ENCODE results near the gene EID2B.

Gene EID2B

DNA sequence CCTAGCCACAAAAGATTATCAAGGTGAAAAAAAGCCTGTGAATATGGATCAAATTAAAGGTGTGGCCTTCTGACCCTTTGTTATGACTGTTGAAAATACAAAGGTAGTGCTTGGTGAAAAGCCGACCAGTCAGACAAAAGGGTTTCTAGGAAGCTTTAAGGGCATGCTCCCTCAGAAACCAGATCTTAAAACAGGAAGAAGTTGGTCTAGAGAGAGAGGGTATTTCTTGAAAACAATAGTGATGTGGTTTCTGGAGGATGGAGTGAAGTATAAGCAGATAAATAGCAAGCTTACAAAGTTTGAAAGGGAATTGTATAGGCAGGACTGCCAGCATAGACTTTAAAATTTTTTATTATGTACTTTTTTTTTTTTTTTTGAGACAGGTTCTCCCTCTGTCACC, 12.3 kb upstream of the EID2B start:
- DNase-seq (ENCODE audit: low read depth): no peak
- no peak for TF ChIP-seq CTCF (IDR thresholded peaks at IDR 0.05; ENCODE audit: control insufficient read depth, insufficient read depth, low read depth, low read length, missing control alignments)
- H3K4me3 ChIP-seq (ENCODE audit: control insufficient read depth, low read depth, low read length): no peak overlapping the region

DNA sequence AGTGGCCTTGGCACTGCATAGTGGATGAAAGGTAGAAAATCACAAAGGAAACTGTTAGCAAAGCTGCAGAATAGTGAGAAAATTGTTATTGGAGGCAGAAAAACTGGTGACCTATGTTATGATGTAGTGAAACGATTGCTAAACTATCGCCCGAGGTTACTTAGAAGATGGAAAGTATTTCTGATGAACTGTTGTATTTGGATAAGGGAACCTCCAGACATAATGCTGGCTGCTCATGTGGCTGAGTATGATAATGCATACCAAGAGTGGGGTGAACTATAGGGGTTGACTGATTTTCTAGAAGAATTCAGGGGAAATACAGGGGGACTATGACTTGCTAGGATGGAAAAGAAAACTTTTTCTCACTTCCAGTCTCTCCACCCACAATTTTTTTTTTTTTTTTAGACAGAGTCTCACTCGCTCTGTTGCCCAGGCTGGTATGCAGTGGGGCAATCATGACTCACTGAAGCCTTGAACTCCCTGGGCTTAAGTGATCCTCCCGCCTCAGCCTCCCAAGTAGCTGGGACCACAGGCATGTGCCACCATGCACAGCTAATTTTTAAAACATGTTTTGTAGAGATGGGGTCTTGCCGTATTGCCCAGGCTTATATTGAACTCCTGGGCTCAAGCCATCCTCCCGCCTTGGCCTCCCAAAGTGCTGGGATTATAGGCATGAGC, 11.7 kb upstream of the EID2B start:
- no peak for TF ChIP-seq CTCF (IDR thresholded peaks at IDR 0.05; ENCODE audit: control insufficient read depth, insufficient read depth, low read depth, low read length, missing control alignments)
- no peak overlapping the region for H3K4me3 ChIP-seq (ENCODE audit: control insufficient read depth, low read depth, low read length)
- DNase-seq (ENCODE audit: low read depth): no peak

- TF ChIP-seq CTCF (IDR thresholded peaks at IDR 0.05; ENCODE audit: control insufficient read depth, insufficient read depth, low read depth, low read length, missing control alignments): no peak
- no peak overlapping the region for H3K4me3 ChIP-seq (ENCODE audit: control insufficient read depth, low read depth, low read length)
- no peak for DNase-seq (ENCODE audit: low read depth)
Observed at GRCh38 chr19:39543477-39543857, 10.8 kb upstream of the EID2B start.

DNA sequence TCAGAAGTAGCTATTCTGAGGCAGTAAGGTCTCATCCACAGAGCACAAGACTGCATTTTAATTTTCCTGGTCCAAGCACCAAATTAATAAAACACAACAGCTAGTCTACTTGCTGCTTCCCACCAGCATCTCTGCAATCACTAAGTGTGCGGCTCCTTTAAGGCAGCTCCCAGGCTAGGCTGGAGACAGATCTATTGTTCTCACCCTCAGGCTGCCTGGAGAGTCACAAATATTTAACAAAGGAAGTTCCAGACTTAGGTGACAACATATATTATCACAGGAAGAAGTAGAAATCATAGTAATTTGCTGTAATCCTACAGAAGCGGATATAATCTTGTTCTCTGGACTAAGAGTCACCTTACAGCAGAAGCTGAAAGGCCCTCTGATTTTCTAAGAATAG, 9.6 kb upstream of the EID2B start:
- no peak for TF ChIP-seq CTCF (IDR thresholded peaks at IDR 0.05; ENCODE audit: control insufficient read depth, insufficient read depth, low read depth, low read length, missing control alignments)
- no peak for DNase-seq (ENCODE audit: low read depth)
- no peak overlapping the region for H3K4me3 ChIP-seq (ENCODE audit: control insufficient read depth, low read depth, low read length)

DNA sequence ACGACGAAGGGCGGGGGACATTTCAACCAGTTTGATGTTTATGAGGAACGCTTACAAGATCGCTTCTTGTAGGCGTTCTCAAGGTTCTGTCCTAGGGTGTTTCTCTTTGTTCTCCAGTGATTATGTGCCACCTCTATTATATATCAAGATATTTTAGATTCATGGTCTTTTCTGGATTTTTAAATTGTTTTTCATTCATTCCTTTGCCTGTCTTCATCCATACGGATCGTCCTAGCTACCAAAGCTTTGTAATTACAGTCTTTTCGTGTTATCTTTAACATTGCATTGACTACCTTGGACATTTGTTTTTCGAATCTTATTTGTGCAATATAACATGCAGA, 7.7 kb upstream of the EID2B start:
- no peak for TF ChIP-seq CTCF (IDR thresholded peaks at IDR 0.05; ENCODE audit: control insufficient read depth, insufficient read depth, low read depth, low read length, missing control alignments)
- no peak overlapping the region for H3K4me3 ChIP-seq (ENCODE audit: control insufficient read depth, low read depth, low read length)

GRCh38 chr19:39539518-39540332, 7.1 kb upstream of the EID2B start, which contains the start of gene EID2:
Gene EID2 (minus strand): TSS chr19:39540161. CDS start chr19:39540079, 82 bp downstream.
- peak within 1 kb of the TSS; percentile 59 for H3K4me3 ChIP-seq (ENCODE audit: control insufficient read depth, low read depth, low read length)
- peak; percentile 86 for TF ChIP-seq CTCF (IDR thresholded peaks at IDR 0.05; ENCODE audit: control insufficient read depth, insufficient read depth, low read depth, low read length, missing control alignments)
- DNase-seq (ENCODE audit: low read depth): peak; percentile 78

More for the DNA sequence above, 7.7 kb upstream of the EID2B start:
- DNase-seq (ENCODE audit: low read depth): no peak
